CD4-positive, alpha-beta memory T cell (primary cell): ENCODE results near the gene AQP12A. TPM values are rescaled to one million over a fixed set of nuclear protein-coding genes. Genes with fewer than 3 reads are reported as not detected.

Source experiments
- CTCF ChIA-PET: fragments of 350-600 bp; sonication (Branson Sonifier 250); formaldehyde crosslinking; loops from one replicate; lab custom pipeline; 2021; ENCODE audit warnings: inconsistent platforms; ENCODE audit not compliant: partially characterized antibody; lab: Charles Lee
- POLR2A ChIA-PET: fragments of 350-600 bp; sonication (Branson Sonifier 250); formaldehyde crosslinking; loops from one replicate; lab custom pipeline; 2021; ENCODE audit not compliant: partially characterized antibody; lab: Charles Lee
- DNase-seq, 5 donors: peaks; one replicate each; pipeline versions ENCODE4 v3.0.0 to v3.0.0-alpha.2; 2020 to 2022; ENCODE audit warnings: mixed read lengths in 1 of 5
- H3K27ac ChIP-seq: one replicate; pipeline ENCODE4 v1.7.0; 2013; ENCODE audit warnings: low read depth, low read length
- H3K27me3 ChIP-seq: 2 replicates; pipeline ENCODE4 v1.7.0; 2013; ENCODE audit warnings: mild to moderate bottlenecking, low read length, moderate library complexity; ENCODE audit not compliant: insufficient read depth
- H3K36me3 ChIP-seq: 2 replicates; pipeline ENCODE4 v1.7.0; 2013; ENCODE audit warnings: mild to moderate bottlenecking, low read length, moderate library complexity; ENCODE audit not compliant: insufficient read depth
- H3K4me1 ChIP-seq: 2 replicates; pipeline ENCODE4 v1.7.0; 2013; ENCODE audit warnings: mild to moderate bottlenecking, low read length, moderate library complexity; ENCODE audit not compliant: insufficient read depth
- H3K4me3 ChIP-seq, 2 donors: one replicate each; pipeline ENCODE4 v1.7.0; 2013; ENCODE audit warnings: low read length in 2 of 2, mild to moderate bottlenecking in 1 of 2
- H3K9me3 ChIP-seq, 2 donors: one replicate each; pipeline ENCODE4 v1.7.0; 2013; ENCODE audit warnings: low read length in 2 of 2, control low read depth in 1 of 2; ENCODE audit not compliant: control insufficient read depth in 1 of 2
- H3K27ac Mint-ChIP-seq, 7 donors: one replicate each; pipeline ENCODE4 v1.8.0; 2020 to 2021; ENCODE audit warnings: mixed read lengths in 7 of 7, mild to moderate bottlenecking in 6 of 7, inconsistent platforms in 3 of 7, moderate library complexity in 3 of 7
- H3K27me3 Mint-ChIP-seq, 2 donors: one replicate each; pipeline ENCODE4 v1.8.0; 2020 to 2021; ENCODE audit warnings: mixed read lengths in 2 of 2
- H3K36me3 Mint-ChIP-seq, 2 donors: one replicate each; pipeline ENCODE4 v1.8.0; 2020 to 2021; ENCODE audit warnings: mixed read lengths in 2 of 2, inconsistent platforms in 1 of 2, mild to moderate bottlenecking in 1 of 2
- H3K4me1 Mint-ChIP-seq, 4 donors: one replicate each; pipeline ENCODE4 v1.8.0; 2020 to 2021; ENCODE audit warnings: mixed read lengths in 4 of 4, mild to moderate bottlenecking in 1 of 4
- H3K4me3 Mint-ChIP-seq, 8 donors: one replicate each; pipeline ENCODE4 v1.8.0; 2020 to 2021; ENCODE audit warnings: mixed read lengths in 8 of 8, mild to moderate bottlenecking in 7 of 8, moderate library complexity in 6 of 8, inconsistent platforms in 3 of 8
- H3K9me3 Mint-ChIP-seq, 8 donors: one replicate each; pipeline ENCODE4 v1.8.0; 2020 to 2021; ENCODE audit warnings: mixed read lengths in 8 of 8, mild to moderate bottlenecking in 5 of 8, inconsistent platforms in 3 of 8, moderate library complexity in 1 of 8
- intact Hi-C: fragments of 100-400 bp; cut with micrococcal nuclease; formaldehyde crosslinking; loops from one replicate; pipeline ENCODE4 v1.15.1; 2023
- polyA plus RNA-seq, 2 donors: library from polyadenylated mRNA; unstranded; fragments of 300-500 nt; fragmentation: Illumina TruSeq; gene quantifications; one replicate each; pipeline ENCODE4 v1.2.3, GENCODE V29; 2021
- total RNA-seq, 2 experiments: library from RNA; stranded (reverse); gene quantifications; one replicate each; pipeline ENCODE4 v1.2.3, GENCODE V29; 2021

The AQP12A gene
- total and polyA plus RNA-seq, 4 experiments from 2014 or later = not detected

DNA sequence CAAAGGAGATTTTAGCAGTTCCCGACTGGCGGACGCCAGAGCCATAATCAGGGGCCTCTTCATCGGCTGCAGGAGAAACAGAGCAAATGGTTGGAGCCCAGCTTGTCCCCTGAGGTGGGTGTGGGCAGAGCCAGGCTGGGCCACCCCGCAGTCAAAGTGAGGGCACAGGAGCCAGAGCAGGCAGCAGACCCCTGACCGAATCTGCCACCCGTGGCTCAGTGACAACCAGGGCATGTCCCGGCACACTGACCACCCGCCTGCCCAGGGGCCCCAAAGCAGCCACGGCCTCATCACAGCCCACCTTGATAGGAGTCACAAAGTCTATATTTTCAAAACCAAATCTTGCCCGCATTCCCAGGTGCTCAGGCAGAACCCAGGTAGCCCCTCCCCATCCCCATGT, 55.6 kb downstream of the AQP12A start:
- ChIA-PET POLR2A (no interaction called here), CTCF (interaction anchor here (1.5 kb wide), 1 partner anchor 233 kb away, joined by 3 read pairs; no protein-coding TSS in a partner anchor)
- Histone ChIP-seq H3K36me3 (no peaks in the 10 kb centered on the region), H3K27ac (no peak overlapping the region), H3K9me3 (no peaks in the 10 kb centered on the region), H3K4me1 (no peaks in the 10 kb centered on the region), H3K27me3 (no peaks in the 10 kb centered on the region), H3K4me3 (no peak overlapping the region)
- DNase-seq = no peak
- no peaks in the 10 kb centered on the region for H3K4me1 Mint-ChIP-seq
- H3K27me3 Mint-ChIP-seq = no peaks in the 10 kb centered on the region
- no peaks in the 10 kb centered on the region for H3K36me3 Mint-ChIP-seq
- no peaks in the 10 kb centered on the region for H3K9me3 Mint-ChIP-seq
- H3K4me3 Mint-ChIP-seq = no peak overlapping the region
- no peak overlapping the region for H3K27ac Mint-ChIP-seq
- intact Hi-C loops = no loop called here

Other genes with a start within 250 kb of the AQP12A start
- gene ANKMY1, start 133.9 kb upstream of the AQP12A start, total RNA-seq = 10 to 100 TPM; 71.4 to 84.8 TPM
- gene ANKMY1, start 133.9 kb upstream of the AQP12A start, polyA plus RNA-seq = 10 to 100 TPM in 1 of 2 donors, 1 to 10 TPM in 1; 9.4 to 15.2 TPM
- 10 to 100 TPM; 16.3 to 19.4 TPM for gene DUSP28, start 131.5 kb upstream of the AQP12A start, total RNA-seq
- gene DUSP28, start 131.5 kb upstream of the AQP12A start, polyA plus RNA-seq = 10 to 100 TPM; 18.2 to 18.5 TPM
- gene RNPEPL1, start 123.4 kb upstream of the AQP12A start, total RNA-seq = 100 to 1,000 TPM; 140 to 145 TPM
- 100 to 1,000 TPM in 1 of 2 donors, 10 to 100 TPM in 1; 13.6 to 100 TPM for gene RNPEPL1, start 123.4 kb upstream of the AQP12A start, polyA plus RNA-seq
- gene CAPN10, start 105.1 kb upstream of the AQP12A start, total RNA-seq = 10 to 100 TPM; 80.6 to 83.0 TPM
- gene CAPN10, start 105.1 kb upstream of the AQP12A start, polyA plus RNA-seq = 10 to 100 TPM in 1 of 2 donors, 1 to 10 TPM in 1; 9.9 to 18.7 TPM
- 1 to 10 TPM; 6.3 to 6.8 TPM for gene GPR35, start 66.4 kb upstream of the AQP12A start, total RNA-seq
- gene GPR35, start 66.4 kb upstream of the AQP12A start, polyA plus RNA-seq = 1 to 10 TPM in 1 of 2 donors, under 1 TPM in 1; 0.71 to 1.3 TPM
- not detected for gene AQP12B, start 9.0 kb upstream of the AQP12A start, total RNA-seq
- not detected for gene AQP12B, start 9.0 kb upstream of the AQP12A start, polyA plus RNA-seq
- gene KIF1A, start 128.4 kb downstream of the AQP12A start, total RNA-seq = not detected
- not detected for gene KIF1A, start 128.4 kb downstream of the AQP12A start, polyA plus RNA-seq
- gene AGXT, start 177.0 kb downstream of the AQP12A start, total RNA-seq = not detected
- gene AGXT, start 177.0 kb downstream of the AQP12A start, polyA plus RNA-seq = not detected
- gene MAB21L4, start 204.3 kb downstream of the AQP12A start, total RNA-seq = not detected
- not detected for gene MAB21L4, start 204.3 kb downstream of the AQP12A start, polyA plus RNA-seq
- gene CROCC2, start 214.5 kb downstream of the AQP12A start, total RNA-seq = not detected
- gene CROCC2, start 214.5 kb downstream of the AQP12A start, polyA plus RNA-seq = not detected